SIG-M5 treated with dmso at 0.1 percent for 504 hours (cell line): ENCODE data around the gene APP.
A peak's percentile ranks its signal among the peaks of the same experiment; 100 is the strongest.
"Not testable (repeated sequence)": the region's sequence is repeated elsewhere in the genome, so short reads cannot be mapped to it uniquely, and the experiment has no call there.

Experiments
- DNase-seq: peaks from one replicate; lab custom pipeline; 2025; ENCODE audit not compliant: unreplicated experiment; lab: John Stamatoyannopoulos, UW

Gene APP

GRCh38 chr21:25953196-25953595, 217.4 kb downstream of the APP start:
- DNase-seq: no peak

- DNase-seq: no peak
These were observed 218.3 kb downstream of the APP start for GRCh38 chr21:25952306-25952705.

GRCh38 chr21:25949701-25950100, 220.9 kb downstream of the APP start:
- DNase-seq: no peak

GRCh38 chr21:25944672-25945213, 225.8 kb downstream of the APP start:
- DNase-seq: no peak

GRCh38 chr21:25944082-25944481, 226.5 kb downstream of the APP start:
- DNase-seq: no peak

GRCh38 chr21:25942135-25942534, 228.4 kb downstream of the APP start:
- no peak for DNase-seq

GRCh38 chr21:25939396-25939761, 231.2 kb downstream of the APP start:
- DNase-seq: no peak

GRCh38 chr21:25938658-25939395, 231.7 kb downstream of the APP start:
- no peak for DNase-seq

- no peak for DNase-seq
These were observed 233.8 kb downstream of the APP start for GRCh38 chr21:25936776-25937175.

- DNase-seq: peak; percentile 21
These were observed 235.8 kb downstream of the APP start for GRCh38 chr21:25934771-25935224.

- no peak for DNase-seq
These were observed 236.4 kb downstream of the APP start for GRCh38 chr21:25934130-25934529.

GRCh38 chr21:25931765-25932164, 238.8 kb downstream of the APP start:
- DNase-seq: no peak

GRCh38 chr21:25929856-25930520, 240.6 kb downstream of the APP start:
- no peak for DNase-seq

- DNase-seq: no peak
These were observed 243.2 kb downstream of the APP start for GRCh38 chr21:25927195-25927880.

- no peak for DNase-seq
These were observed 244.6 kb downstream of the APP start for GRCh38 chr21:25925936-25926335.

GRCh38 chr21:25925064-25925800, 245.3 kb downstream of the APP start:
- DNase-seq: no peak

- not testable (repeated sequence) for DNase-seq
These were observed 252.4 kb downstream of the APP start for GRCh38 chr21:25918152-25918551.

GRCh38 chr21:25916226-25916625, 254.3 kb downstream of the APP start:
- no peak for DNase-seq

GRCh38 chr21:25913479-25913878, 257.1 kb downstream of the APP start:
- no peak for DNase-seq

GRCh38 chr21:25912402-25912746, 258.2 kb downstream of the APP start:
- DNase-seq: no peak

- no peak for DNase-seq
These were observed 258.7 kb downstream of the APP start for GRCh38 chr21:25911730-25912401.
